GM12864 (cell line): ENCODE results near the gene MSANTD1.

Experiments used
- DNase-seq: peaks from one replicate; pipeline ENCODE4 v3.0.0-alpha.2; 2011; ENCODE audit warnings: low read depth
- H3K4me3 ChIP-seq: 2 replicates; pipeline ENCODE4 v1.5.1; 2011; ENCODE audit warnings: mild to moderate bottlenecking, low read depth, low read length, control low read depth
- TF ChIP-seq, protein P1 (sequence below): IDR thresholded peaks from 2 replicates; pipeline ENCODE4 v1.5.1; 2011; ENCODE audit warnings: low read depth, mild to moderate bottlenecking, moderate library complexity, low read length, control low read depth, inconsistent platforms; ENCODE audit errors: missing control alignments

Gene MSANTD1

GRCh38 chr4:3247399-3248177, 1.4 kb upstream of the MSANTD1 start:
- TF ChIP-seq, protein P1, sequence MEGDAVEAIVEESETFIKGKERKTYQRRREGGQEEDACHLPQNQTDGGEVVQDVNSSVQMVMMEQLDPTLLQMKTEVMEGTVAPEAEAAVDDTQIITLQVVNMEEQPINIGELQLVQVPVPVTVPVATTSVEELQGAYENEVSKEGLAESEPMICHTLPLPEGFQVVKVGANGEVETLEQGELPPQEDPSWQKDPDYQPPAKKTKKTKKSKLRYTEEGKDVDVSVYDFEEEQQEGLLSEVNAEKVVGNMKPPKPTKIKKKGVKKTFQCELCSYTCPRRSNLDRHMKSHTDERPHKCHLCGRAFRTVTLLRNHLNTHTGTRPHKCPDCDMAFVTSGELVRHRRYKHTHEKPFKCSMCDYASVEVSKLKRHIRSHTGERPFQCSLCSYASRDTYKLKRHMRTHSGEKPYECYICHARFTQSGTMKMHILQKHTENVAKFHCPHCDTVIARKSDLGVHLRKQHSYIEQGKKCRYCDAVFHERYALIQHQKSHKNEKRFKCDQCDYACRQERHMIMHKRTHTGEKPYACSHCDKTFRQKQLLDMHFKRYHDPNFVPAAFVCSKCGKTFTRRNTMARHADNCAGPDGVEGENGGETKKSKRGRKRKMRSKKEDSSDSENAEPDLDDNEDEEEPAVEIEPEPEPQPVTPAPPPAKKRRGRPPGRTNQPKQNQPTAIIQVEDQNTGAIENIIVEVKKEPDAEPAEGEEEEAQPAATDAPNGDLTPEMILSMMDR, result no peak
- no peak overlapping the region for H3K4me3 ChIP-seq
- DNase-seq, result no peak

DNA sequence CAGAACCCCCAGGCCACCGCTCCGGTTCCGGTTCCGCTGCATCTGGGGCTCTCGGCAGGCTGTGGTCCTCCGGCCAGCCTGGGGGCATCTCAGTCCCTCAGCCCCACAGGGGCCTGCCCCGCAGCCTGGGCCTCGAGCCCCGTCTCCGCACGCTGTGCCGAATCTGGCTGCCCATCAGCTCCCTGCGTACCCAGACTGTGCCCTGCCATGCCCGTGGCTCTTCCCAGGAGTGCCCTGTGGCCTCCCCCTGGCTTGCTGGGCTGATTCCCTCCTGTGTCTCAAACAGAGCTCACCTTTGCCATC, 830 bp upstream of the MSANTD1 start:
- no peak overlapping the region for H3K4me3 ChIP-seq
- TF ChIP-seq, protein P1, result no peak
- DNase-seq, result no peak

DNA sequence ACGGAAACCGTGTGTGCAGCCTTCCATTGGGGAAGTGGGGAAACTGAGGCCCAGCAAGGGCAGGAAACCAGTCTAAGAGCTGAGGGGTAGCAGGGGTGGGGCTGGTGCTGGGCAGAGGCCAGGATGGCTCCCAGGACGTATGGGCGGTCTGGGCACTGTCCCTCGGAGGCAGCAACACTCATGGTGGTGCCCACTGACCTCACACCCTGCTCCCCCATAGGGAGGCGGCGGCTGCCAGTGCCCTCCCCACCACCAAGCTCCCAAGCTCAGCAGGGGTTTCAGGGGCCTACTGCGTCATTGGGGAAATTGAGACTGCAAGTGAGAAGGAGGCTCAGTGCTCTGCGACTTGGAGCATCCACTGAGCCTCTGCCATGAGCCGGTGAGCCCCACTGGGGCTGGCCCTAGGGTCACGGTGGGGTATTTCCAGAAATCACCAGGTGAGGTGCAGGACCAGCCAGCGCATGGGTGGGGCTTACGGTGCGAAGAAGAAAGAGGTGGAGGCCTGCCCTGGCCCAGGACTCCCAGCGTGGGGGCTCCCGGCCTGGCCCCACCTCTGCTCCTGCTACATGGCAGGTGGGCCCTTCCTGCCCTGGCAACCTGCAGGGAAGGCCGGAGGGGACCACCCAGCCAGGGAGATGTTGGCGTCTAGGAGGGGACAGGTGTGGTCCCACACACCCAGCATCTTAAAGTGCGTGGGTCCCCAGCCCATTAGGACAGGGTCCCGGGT, 915 bp downstream of the MSANTD1 start:
- no peak overlapping the region for H3K4me3 ChIP-seq
- no peak for DNase-seq
- TF ChIP-seq, protein P1, result no peak

GRCh38 chr4:3250438-3250955, 1.5 kb downstream of the MSANTD1 start:
- H3K4me3 ChIP-seq, result no peak overlapping the region
- TF ChIP-seq, protein P1, result no peak
- DNase-seq, result no peak

DNA sequence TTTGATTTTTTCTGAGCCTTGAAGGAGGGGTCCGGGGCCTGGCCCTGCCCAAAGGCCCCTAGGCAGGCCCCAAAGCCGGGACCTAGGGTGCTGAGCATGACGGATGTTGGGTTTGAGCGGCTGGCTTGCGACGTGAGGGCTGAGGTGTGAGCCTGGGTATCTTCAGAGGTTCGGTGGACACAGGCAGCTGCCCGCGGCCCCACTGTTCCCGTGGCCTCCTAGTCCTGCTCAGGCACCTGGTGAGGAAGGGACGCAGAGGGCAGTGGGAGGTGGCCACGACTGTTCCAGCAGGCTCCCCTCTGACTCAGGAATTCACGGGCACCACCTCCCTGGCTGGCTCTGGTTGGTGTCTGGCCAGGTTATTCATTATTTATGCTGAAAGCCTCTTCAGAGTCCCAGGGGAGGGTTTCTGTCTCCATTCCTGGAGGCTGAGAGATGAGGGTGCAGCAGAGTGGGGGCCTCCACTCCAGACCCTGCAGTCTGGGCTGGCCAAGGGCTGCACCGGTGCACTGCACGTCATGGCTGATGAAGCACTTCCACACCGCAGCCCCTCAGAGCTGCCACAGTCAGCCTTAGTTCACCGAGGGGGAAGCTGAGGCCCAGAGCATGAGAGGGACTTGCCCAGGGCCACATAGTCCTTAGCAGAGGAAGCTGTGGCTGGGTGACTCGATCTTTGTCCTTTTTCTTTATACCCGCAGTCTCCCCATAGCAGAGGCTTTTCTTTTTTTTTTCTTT, 2.2 kb downstream of the MSANTD1 start:
- no peak overlapping the region for H3K4me3 ChIP-seq
- TF ChIP-seq, protein P1, result no peak
- DNase-seq, result no peak

DNA sequence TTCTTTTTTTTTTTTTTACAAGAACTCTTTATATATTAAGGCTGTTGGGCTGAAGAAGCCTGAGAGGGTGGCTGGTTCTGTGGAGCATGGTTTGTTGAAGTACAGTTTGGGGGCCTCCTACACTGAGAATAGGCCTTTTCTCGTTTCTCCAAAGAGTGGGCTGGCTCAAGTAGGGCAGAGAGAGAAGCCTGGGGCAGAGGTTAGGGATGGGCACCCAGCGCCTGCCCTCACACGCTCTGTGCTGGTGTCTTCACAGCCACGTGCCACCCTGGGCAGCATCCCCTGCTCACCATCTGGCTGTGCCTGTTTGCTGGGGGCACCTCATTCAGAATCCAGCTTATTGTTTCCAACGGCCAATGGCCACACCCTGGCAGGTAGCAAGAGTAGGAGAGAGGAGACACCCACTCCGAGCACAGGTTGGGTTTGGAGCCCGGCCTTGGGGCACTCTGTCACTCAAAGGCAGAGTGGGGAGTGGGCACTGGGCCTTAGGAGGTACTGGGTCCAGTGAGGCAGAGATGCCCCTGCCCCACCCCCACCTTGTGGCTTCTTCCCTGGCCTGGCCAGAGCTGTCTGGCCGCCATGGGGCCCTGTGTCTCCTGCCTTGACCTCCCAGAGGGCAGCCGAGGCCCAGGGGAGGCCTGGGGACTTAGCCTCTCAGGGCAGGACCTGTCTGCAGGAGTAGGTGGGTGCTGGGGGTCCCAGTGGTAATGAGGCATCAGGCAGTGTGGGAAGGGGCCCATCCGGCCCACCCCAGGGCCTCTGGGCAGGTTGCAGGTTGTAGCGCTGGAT, 2.9 kb downstream of the MSANTD1 start:
- no peak for DNase-seq
- H3K4me3 ChIP-seq, result no peak overlapping the region
- TF ChIP-seq, protein P1, result no peak
